Kidney (tissue), 14 donors: ENCODE data around the gene BICC1. TPM values are rescaled to one million over a fixed set of nuclear protein-coding genes. Genes with fewer than 3 reads are reported as not detected.

Experiments used
- DNase-seq, 5 donors: peaks; one replicate each; pipeline ENCODE4 v3.0.0-alpha.2; 2013 to 2020
- FAIRE-seq: peaks from 2 replicates; lab custom pipeline; 2012; peaks lifted over from hg19 to GRCh38; lab: Jason Lieb, UNC
- H3K27ac ChIP-seq, 2 donors: one replicate each; pipeline ENCODE4 v1.7.0; 2013; ENCODE audit warnings: low read depth in 2 of 2, low read length in 2 of 2, inconsistent platforms in 1 of 2
- H3K27me3 ChIP-seq: one replicate; pipeline ENCODE4 v1.7.1; 2013; ENCODE audit warnings: low read length, inconsistent platforms; ENCODE audit not compliant: control insufficient read depth, insufficient read depth
- H3K36me3 ChIP-seq, 3 donors: one replicate each; pipeline versions ENCODE4 v1.7.0 to v1.7.1; 2013; ENCODE audit warnings: low read length in 3 of 3, control low read depth in 1 of 3, inconsistent platforms in 1 of 3; ENCODE audit not compliant: insufficient read depth in 3 of 3, control insufficient read depth in 2 of 3
- H3K4me1 ChIP-seq, 3 donors: one replicate each; pipeline versions ENCODE4 v1.7.0 to v1.7.1; 2013; ENCODE audit warnings: low read length in 3 of 3, inconsistent platforms in 1 of 3, low read depth in 1 of 3; ENCODE audit not compliant: control insufficient read depth in 2 of 3, insufficient read depth in 2 of 3
- H3K4me3 ChIP-seq, 3 donors: one replicate each; pipeline versions ENCODE4 v1.7.0 to v1.8.1; 2013; ENCODE audit warnings: low read length in 3 of 3, control low read depth in 1 of 3, inconsistent platforms in 1 of 3
- H3K9ac ChIP-seq, 3 donors: one replicate each; pipeline versions ENCODE4 v1.7.0 to v1.7.1; 2013; ENCODE audit warnings: low read length in 3 of 3, control low read depth in 1 of 3, inconsistent platforms in 1 of 3
- H3K9me3 ChIP-seq, 3 donors: one replicate each; pipeline versions ENCODE4 v1.7.0 to v1.7.1; 2013; ENCODE audit warnings: low read length in 3 of 3, control low read depth in 1 of 3, inconsistent platforms in 1 of 3; ENCODE audit not compliant: control insufficient read depth in 2 of 3, insufficient read depth in 1 of 3
- CTCF ChIP-seq: IDR thresholded peaks from 3 replicates; pipeline ENCODE4 v1.5.1; 2012; ENCODE audit warnings: mild to moderate bottlenecking, moderate library complexity, borderline replicate concordance; ENCODE audit not compliant: insufficient read depth; ENCODE audit errors: extremely low read depth
- intact Hi-C: fragments of 100-400 bp; cut with DNase I; formaldehyde crosslinking; loops from one replicate; pipeline ENCODE4 v1.11.1; 2022
- polyA plus RNA-seq: library from polyadenylated mRNA; stranded (reverse); fragments of 350-450 nt; fragmentation: Illumina TruSeq; extraction: RNeasy Lipid Tissue Mini Kit (QIAGEN cat#74804); gene quantifications from one replicate; pipeline ENCODE4 v1.2.3, GENCODE V29; 2014; ENCODE audit warnings: low read depth, low replicate concordance; ENCODE audit not compliant: insufficient read depth
- total RNA-seq: library from RNA; stranded (reverse); fragmentation: NEBNext Ultra II Directional; extraction: Animal tissue kit (Norgen Biotek cat#: 25700); gene quantifications from one replicate; pipeline ENCODE4 v1.2.1, GENCODE V29; 2021
- donor health status: control.
- donor health status: control.
- donor health status: control.
- donor health status: control.
- donor health status: control.
- donor health status: DM: yes; HTN: yes; CAD: no.
- donor health status: Normal renal cell carcinoma (clear cell type).

The BICC1 gene
- total and polyA plus RNA-seq, 2 donors from 2014 or later, result 21.0 to 136 TPM

- Histone ChIP-seq H3K9ac (no peak overlapping the region), H3K27ac (no peak overlapping the region), H3K36me3 (no peaks in the 10 kb centered on the region), H3K9me3 (no peaks in the 10 kb centered on the region), H3K4me3 (no peak overlapping the region), H3K4me1 (no peaks in the 10 kb centered on the region), H3K27me3 (no peaks in the 10 kb centered on the region)
- TF ChIP-seq CTCF, result no peak
- no peak for DNase-seq
- no peak for FAIRE-seq
- intact Hi-C loops, result no loop called here
These were observed 355.0 kb downstream of the BICC1 start for GRCh38 chr10:58867683-58868082.

GRCh38 chr10:58868736-58869435 lies 356.2 kb downstream of the BICC1 start:
- intact Hi-C loops, result no loop called here
- Histone ChIP-seq H3K4me1 (no peaks in the 10 kb centered on the region), H3K27ac (no peak overlapping the region), H3K27me3 (no peaks in the 10 kb centered on the region), H3K4me3 (no peak overlapping the region), H3K9me3 (no peaks in the 10 kb centered on the region), H3K9ac (no peak overlapping the region), H3K36me3 (no peaks in the 10 kb centered on the region)
- no peak for DNase-seq
- FAIRE-seq, result no peak
- TF ChIP-seq CTCF, result no peak

GRCh38 chr10:58870070-58870469 lies 357.4 kb downstream of the BICC1 start:
- no peak overlapping the region for H3K4me3 ChIP-seq
- intact Hi-C loops, result no loop called here
- no peaks in the 10 kb centered on the region for H3K4me1 ChIP-seq
- H3K36me3 ChIP-seq, result no peaks in the 10 kb centered on the region
- TF ChIP-seq CTCF, result no peak
- no peaks in the 10 kb centered on the region for H3K27me3 ChIP-seq
- DNase-seq (no peak), FAIRE-seq (no peak)
- H3K27ac ChIP-seq, result no peak overlapping the region
- H3K9ac ChIP-seq, result no peak overlapping the region
- H3K9me3 ChIP-seq, result no peaks in the 10 kb centered on the region

GRCh38 chr10:58873161-58873560 lies 360.5 kb downstream of the BICC1 start:
- FAIRE-seq (no peak), DNase-seq (no peak)

More at GRCh38 chr10:58873161-58873560, 360.5 kb downstream of the BICC1 start:
- no peak for TF ChIP-seq CTCF
- Histone ChIP-seq H3K9ac (no peak overlapping the region), H3K9me3 (no peaks in the 10 kb centered on the region), H3K27me3 (no peaks in the 10 kb centered on the region), H3K4me3 (no peak overlapping the region), H3K36me3 (no peaks in the 10 kb centered on the region), H3K27ac (no peak overlapping the region), H3K4me1 (no peaks in the 10 kb centered on the region)
- intact Hi-C loops, result no loop called here
